Effector memory CD8-positive, alpha-beta T cell (primary cell): ENCODE data around the gene ERCC5.

Experiments
- ATAC-seq: fragments of 150-1000 bp; cut with Tn5 transposase; replicated peaks from 2 replicates; pipeline ENCODE4 v1.10.0; 2021; ENCODE audit warnings: mild to moderate bottlenecking, moderate library complexity
- DNase-seq, 3 experiments: peaks; one replicate each; pipeline ENCODE4 v3.0.0; 2021
- H3K27ac Mint-ChIP-seq, 2 donors: one replicate each; pipeline ENCODE4 v1.8.0; 2022; ENCODE audit warnings: mild to moderate bottlenecking in 2 of 2, mixed read lengths in 2 of 2, moderate library complexity in 2 of 2
- H3K27me3 Mint-ChIP-seq, 2 donors: one replicate each; pipeline ENCODE4 v1.8.0; 2022; ENCODE audit warnings: mixed read lengths in 2 of 2
- H3K36me3 Mint-ChIP-seq: one replicate; pipeline ENCODE4 v1.8.0; 2022; ENCODE audit warnings: mild to moderate bottlenecking, moderate library complexity, mixed read lengths; ENCODE audit not compliant: insufficient read depth
- H3K4me1 Mint-ChIP-seq, 2 donors: one replicate each; pipeline ENCODE4 v1.8.0; 2022; ENCODE audit warnings: low read depth in 2 of 2, mixed read lengths in 2 of 2
- H3K4me3 Mint-ChIP-seq, 2 donors: one replicate each; pipeline ENCODE4 v1.8.0; 2022; ENCODE audit warnings: mild to moderate bottlenecking in 2 of 2, mixed read lengths in 2 of 2, moderate library complexity in 2 of 2
- H3K9me3 Mint-ChIP-seq, 2 donors: one replicate each; pipeline ENCODE4 v1.8.0; 2022; ENCODE audit warnings: mixed read lengths in 2 of 2

ERCC5 gene

DNA sequence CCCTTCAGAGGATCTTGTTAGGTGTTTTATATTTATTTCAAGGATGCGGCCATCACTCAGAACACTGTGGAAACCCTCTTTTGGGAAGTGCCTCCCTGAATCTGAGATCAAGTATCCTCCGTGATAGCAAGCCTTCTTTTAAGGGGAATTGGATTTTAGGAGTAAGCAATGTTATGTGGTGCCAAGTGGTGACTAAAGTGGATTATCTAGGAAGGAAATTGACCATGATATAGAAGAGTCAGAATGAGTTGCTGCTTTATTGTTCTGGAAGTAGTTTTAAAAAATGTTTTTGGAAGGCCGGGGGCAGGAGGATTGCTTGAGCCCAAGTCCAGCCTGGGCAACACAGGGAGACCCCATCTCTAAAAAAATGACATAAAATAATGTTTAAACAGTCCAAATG, 6.7 kb downstream of the ERCC5 start:
- H3K9me3 Mint-ChIP-seq: no peaks in the 10 kb centered on the region
- no peaks in the 10 kb centered on the region for H3K27me3 Mint-ChIP-seq
- DNase-seq (no peak), ATAC-seq (no peak)
- peaks cover 32 to 52% of the 10 kb centered on the region in 2 donors for H3K4me1 Mint-ChIP-seq
- peak overlapping the region in 1 of 2 donors; percentile 20 for H3K27ac Mint-ChIP-seq
- H3K36me3 Mint-ChIP-seq: peaks cover 64% of the 10 kb centered on the region
- H3K4me3 Mint-ChIP-seq: no peak overlapping the region

DNA sequence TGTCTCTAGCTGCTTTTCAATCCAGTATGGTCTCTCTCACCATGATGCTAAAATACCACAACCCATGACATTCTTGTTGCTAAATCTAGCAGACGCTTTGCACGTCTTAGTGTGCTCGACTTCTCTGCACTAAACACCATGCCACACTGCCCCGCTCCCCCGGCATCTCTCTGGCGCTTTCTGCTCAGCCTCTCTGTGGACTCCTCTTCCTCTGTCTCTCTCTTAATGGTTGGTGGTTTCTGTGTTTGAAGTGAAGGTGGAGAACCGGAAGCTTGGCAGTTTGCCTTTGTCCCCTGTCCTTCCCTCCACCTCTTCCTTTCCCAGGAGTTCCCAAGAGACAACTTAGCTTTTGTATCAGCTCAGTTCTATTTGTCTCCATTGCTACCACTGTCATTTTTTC, 8.8 kb downstream of the ERCC5 start:
- Mint-ChIP-seq H3K4me3 (peak overlapping the region; percentile 26 to 57), H3K36me3 (peaks cover 80% of the 10 kb centered on the region), H3K27ac (peak overlapping the region; percentile 49 to 72), H3K27me3 (no peaks in the 10 kb centered on the region), H3K9me3 (no peaks in the 10 kb centered on the region), H3K4me1 (peaks cover 29 to 48% of the 10 kb centered on the region in 2 donors)
- peak; percentile 91 for ATAC-seq
- no peak for DNase-seq

DNA sequence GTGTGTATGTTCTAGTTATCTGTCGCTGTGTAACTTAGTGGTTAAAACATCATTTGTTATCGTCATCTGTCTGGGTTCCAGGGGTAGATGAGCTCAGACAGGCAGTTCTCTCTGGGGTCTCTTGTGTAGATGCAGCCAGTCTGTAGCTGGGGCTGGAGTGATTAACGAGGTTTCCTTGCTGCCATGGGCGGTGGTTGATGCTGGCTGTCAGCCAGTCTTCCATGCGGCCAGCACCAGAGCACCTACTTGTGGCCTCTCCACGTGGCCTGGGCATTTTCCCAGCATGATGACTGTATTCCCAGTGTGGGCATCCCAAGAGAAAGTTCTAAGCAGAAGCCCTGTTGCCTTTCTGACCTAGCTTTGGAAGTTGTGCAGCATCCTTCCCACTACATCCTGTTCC, 10.7 kb downstream of the ERCC5 start:
- H3K9me3 Mint-ChIP-seq: no peaks in the 10 kb centered on the region
- no peaks in the 10 kb centered on the region for H3K27me3 Mint-ChIP-seq
- H3K4me1 Mint-ChIP-seq: peaks cover 24 to 47% of the 10 kb centered on the region in 2 donors
- no peak overlapping the region for H3K4me3 Mint-ChIP-seq
- ATAC-seq: no peak
- peak overlapping the region in 1 of 2 donors; percentile 17 for H3K27ac Mint-ChIP-seq
- DNase-seq: no peak
- peaks cover 95% of the 10 kb centered on the region for H3K36me3 Mint-ChIP-seq

DNA sequence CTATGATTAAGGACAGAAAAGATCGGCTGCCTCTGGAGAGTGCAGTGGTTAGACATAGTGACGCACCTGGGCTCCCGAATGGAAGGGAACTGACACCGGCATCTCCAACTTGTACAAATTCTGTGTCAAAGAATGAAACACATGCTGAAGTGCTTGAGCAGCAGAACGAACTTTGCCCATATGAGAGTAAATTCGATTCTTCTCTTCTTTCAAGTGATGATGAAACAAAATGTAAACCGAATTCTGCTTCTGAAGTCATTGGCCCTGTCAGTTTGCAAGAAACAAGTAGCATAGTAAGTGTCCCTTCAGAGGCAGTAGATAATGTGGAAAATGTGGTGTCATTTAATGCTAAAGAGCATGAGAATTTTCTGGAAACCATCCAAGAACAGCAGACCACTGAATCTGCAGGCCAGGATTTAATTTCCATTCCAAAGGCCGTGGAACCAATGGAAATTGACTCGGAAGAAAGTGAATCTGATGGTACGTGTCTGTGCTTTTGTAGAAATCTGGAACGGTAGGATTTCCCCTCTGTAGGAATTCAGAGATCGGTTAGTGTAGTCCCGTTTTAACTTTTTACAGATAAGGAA, 16.9 kb downstream of the ERCC5 start:
- Mint-ChIP-seq H3K27me3 (no peaks in the 10 kb centered on the region), H3K4me3 (no peak overlapping the region), H3K36me3 (peaks cover 98% of the 10 kb centered on the region), H3K27ac (no peak overlapping the region), H3K9me3 (no peaks in the 10 kb centered on the region), H3K4me1 (peaks cover 24 to 55% of the 10 kb centered on the region in 2 donors)
- ATAC-seq (no peak), DNase-seq (no peak)

DNA sequence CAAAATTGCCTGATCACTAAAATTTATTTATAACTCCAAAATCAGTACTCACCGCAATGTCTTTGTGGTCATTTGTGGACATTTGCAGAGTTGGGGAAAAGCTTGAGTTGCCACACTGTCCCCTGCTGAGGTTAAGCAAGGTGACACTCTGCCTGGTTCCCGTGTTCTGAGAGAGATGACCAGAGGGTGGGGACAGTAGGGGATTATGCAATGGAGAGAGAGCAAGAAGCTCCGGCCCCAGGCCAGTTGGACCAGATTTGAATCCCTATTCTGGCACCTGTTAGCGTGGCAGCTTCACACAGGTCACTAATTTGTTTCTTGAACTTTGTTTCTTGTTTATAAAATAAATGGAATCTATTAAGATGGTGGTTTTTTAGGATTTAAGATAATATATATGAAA, 17.8 kb downstream of the ERCC5 start:
- Mint-ChIP-seq H3K4me1 (peaks cover 24 to 52% of the 10 kb centered on the region in 2 donors), H3K36me3 (peaks cover 90% of the 10 kb centered on the region), H3K27me3 (no peaks in the 10 kb centered on the region), H3K9me3 (no peaks in the 10 kb centered on the region), H3K27ac (peak overlapping the region in 1 of 2 donors; percentile 38), H3K4me3 (peak overlapping the region in 1 of 2 donors; percentile 51)
- no peak for ATAC-seq
- no peak for DNase-seq

DNA sequence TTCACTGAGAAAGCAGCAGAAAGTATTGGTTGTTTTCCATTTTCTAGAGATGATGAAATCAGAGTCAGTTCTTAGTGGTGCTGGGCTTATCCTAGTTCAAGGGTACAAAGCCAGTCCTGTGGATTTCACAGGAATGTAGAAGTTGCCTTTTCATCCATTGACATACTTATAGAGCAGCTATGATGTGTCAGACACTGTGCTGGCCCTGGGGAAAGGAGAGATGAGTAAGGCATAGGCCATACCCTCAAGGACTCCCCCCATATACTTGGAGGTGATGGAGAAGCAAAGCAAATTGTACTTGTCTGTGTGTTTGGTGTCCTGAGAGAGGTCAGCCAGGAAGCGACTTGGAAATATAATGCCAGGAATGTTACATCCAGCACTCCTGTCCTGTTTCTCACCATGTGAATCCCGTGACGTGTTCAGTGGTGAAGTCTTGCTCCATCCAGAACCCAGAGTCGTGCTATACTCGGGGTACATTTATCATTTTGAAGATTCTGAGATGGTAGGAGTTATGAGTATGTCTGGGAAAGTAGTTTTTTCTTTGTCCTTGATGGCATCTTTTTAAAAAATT, 22.6 kb downstream of the ERCC5 start:
- Mint-ChIP-seq H3K4me3 (no peak overlapping the region), H3K36me3 (peaks cover 71% of the 10 kb centered on the region), H3K27ac (peak overlapping the region; percentile 38 to 57), H3K4me1 (peaks cover 26 to 50% of the 10 kb centered on the region in 2 donors), H3K9me3 (no peaks in the 10 kb centered on the region), H3K27me3 (no peaks in the 10 kb centered on the region)
- no peak for ATAC-seq
- DNase-seq: no peak

DNA sequence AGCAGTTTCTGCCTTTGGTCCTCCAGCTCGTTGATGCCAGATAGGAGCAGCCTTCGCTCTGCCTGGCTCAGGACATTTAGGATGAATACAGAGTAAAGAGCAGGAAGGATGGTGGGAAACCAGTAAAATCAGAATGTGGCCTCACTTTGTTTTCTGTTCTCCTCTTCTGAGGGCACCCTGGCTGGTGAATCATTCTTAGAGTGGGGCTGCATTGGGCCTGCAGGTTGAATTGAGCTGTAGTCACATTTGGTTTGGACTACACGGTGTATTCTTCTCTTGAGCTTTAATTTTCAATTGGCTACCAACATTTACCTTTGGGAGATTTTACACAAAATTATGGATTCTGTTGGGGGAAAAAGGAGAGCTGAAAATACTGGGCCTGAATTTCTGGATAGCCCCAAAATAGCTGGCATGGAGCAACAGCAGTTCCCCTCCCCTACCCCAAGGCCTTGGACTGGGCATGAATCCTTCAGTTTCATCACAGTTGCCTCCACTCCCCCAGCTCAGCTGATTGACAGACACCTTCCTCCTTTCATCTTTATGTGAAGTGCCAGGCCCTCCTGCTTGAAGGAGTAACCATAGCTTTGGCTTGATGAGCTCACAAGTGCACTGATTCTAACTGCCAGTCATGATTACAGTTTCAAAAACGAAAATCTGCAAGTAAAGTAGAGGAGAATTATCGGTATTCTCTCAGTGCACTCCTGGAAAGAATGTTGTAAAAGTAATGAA, 24.3 kb downstream of the ERCC5 start:
- H3K9me3 Mint-ChIP-seq: no peaks in the 10 kb centered on the region
- peak; percentile 43 for ATAC-seq
- no peak for DNase-seq
- H3K27me3 Mint-ChIP-seq: no peaks in the 10 kb centered on the region
- H3K36me3 Mint-ChIP-seq: peaks cover 72% of the 10 kb centered on the region
- peak overlapping the region; percentile 67 to 72 for H3K27ac Mint-ChIP-seq
- peaks cover 19 to 39% of the 10 kb centered on the region in 2 donors for H3K4me1 Mint-ChIP-seq
- H3K4me3 Mint-ChIP-seq: peak overlapping the region in 1 of 2 donors; percentile 29

DNA sequence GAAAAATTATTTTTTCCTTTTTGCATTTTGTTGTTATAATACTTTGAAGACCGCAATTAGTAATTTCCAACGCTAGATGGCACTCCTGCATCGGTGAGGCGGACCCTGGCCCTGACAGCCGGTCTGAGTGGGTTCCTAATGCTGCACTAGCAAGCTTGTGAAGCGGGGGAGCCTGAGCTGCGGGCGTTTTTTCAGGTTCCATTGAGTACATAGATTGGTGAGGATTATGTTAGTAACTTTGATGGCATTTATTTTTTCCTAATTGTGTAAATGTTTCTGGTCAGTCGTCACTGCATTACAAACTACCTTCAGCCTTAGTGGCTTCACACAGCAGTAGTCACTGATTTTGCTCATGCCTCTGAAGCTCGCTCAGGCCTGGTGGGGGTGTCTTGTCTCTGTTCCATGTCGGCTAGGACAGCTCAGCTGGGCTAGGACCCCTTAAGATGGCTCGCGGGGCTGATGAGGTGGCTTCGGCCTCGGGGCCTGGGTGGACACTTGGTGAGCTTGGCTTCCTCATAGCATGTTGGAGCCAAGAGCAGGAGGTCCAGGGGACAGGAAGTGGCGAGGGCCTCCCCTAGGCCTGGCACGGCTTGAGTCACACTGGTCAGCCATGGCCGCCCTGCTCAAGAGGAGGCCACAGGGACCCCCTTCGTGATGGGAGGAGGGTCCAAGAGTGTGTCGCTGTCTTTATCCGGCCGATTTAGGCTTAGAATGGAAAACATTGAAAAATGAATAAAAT, 25.0 kb downstream of the ERCC5 start:
- H3K4me3 Mint-ChIP-seq: peak overlapping the region in 1 of 2 donors; percentile 29
- DNase-seq (peak; percentile 44 to 49 (median 46)), ATAC-seq (peak; percentile 89)
- peaks cover 72% of the 10 kb centered on the region for H3K36me3 Mint-ChIP-seq
- peaks cover 15 to 34% of the 10 kb centered on the region in 2 donors for H3K4me1 Mint-ChIP-seq
- H3K9me3 Mint-ChIP-seq: no peaks in the 10 kb centered on the region
- H3K27ac Mint-ChIP-seq: peak overlapping the region; percentile 67 to 72
- no peaks in the 10 kb centered on the region for H3K27me3 Mint-ChIP-seq

DNA sequence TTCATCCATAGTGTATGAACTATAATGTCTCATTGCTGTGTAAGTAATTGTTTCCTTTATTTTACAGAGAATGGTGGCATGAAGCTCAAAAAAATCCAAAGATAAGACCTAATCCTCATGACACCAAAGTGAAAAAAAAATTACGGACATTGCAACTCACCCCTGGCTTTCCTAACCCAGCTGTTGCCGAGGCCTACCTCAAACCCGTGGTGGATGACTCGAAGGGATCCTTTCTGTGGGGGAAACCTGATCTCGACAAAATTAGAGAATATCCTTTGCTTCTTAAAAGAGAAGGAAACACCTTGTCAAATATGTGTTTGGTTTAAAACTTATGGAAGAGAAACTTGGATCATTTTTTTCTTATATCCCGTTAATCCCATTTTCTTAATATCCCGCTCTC, 26.3 kb downstream of the ERCC5 start:
- peaks cover 72% of the 10 kb centered on the region for H3K36me3 Mint-ChIP-seq
- H3K4me1 Mint-ChIP-seq: peaks cover 15 to 31% of the 10 kb centered on the region in 2 donors
- ATAC-seq (no peak), DNase-seq (no peak)
- peak overlapping the region; percentile 68 to 77 for H3K27ac Mint-ChIP-seq
- H3K9me3 Mint-ChIP-seq: no peaks in the 10 kb centered on the region
- H3K27me3 Mint-ChIP-seq: no peaks in the 10 kb centered on the region
- no peak overlapping the region for H3K4me3 Mint-ChIP-seq

DNA sequence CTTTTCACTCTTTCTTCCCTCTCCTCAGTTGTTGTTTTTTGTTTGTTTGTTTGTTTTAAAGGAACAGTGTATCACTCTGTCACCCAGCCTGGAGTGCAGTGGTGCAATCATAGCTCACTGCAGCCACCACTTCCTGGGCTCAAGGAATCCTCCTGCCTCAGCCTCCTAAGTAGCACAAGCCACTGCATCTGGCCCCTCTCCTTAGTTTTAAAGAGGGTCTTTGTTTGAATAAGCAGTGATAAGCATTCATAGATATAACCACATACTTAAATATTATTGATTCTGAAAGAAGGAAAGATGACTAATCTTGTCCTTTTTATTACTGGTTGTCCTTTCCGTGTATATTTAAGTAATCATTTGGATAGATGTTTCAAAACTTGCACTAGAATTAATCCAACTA, 26.7 kb downstream of the ERCC5 start:
- Mint-ChIP-seq H3K36me3 (peaks cover 72% of the 10 kb centered on the region), H3K4me3 (no peak overlapping the region), H3K27ac (peak overlapping the region; percentile 68 to 77), H3K9me3 (no peaks in the 10 kb centered on the region), H3K4me1 (peaks cover 15 to 27% of the 10 kb centered on the region in 2 donors), H3K27me3 (no peaks in the 10 kb centered on the region)
- ATAC-seq (no peak), DNase-seq (no peak)

DNA sequence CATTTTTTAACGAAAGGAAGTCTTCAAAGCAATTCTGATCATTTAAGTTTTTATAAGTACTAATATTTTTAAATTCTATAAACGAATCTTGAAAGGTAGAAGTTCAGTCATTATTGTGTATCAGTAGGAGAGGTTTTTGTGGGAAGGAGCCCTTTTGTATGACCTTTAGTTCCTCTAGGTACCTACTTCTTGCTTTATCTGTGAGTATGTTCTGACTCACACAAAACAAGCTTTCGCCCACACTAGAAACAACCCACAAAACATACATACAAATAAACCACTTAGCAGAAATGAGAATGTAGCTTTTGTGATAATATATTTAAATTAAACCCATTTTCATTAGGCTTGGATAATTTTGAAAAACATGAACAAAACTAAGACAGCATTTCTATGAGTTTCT, 27.8 kb downstream of the ERCC5 start:
- Mint-ChIP-seq H3K4me1 (peaks cover 15 to 25% of the 10 kb centered on the region in 2 donors), H3K27me3 (no peaks in the 10 kb centered on the region), H3K4me3 (no peak overlapping the region), H3K9me3 (no peaks in the 10 kb centered on the region), H3K27ac (no peak overlapping the region), H3K36me3 (peaks cover 70% of the 10 kb centered on the region)
- ATAC-seq: no peak
- no peak for DNase-seq

DNA sequence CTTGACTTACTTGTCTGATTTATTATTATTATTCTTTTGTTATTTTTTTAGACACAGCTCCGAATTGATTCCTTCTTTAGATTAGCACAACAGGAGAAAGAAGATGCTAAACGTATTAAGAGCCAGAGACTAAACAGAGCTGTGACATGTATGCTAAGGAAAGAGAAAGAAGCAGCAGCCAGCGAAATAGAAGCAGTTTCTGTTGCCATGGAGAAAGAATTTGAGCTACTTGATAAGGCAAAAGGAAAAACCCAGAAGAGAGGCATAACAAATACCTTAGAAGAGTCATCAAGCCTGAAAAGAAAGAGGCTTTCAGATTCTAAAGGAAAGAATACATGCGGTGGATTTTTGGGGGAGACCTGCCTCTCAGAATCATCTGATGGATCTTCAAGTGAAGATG, 29.4 kb downstream of the ERCC5 start:
- Mint-ChIP-seq H3K9me3 (no peaks in the 10 kb centered on the region), H3K36me3 (peaks cover 67% of the 10 kb centered on the region), H3K4me1 (peaks cover 13 to 18% of the 10 kb centered on the region in 2 donors), H3K27me3 (no peaks in the 10 kb centered on the region), H3K27ac (peak overlapping the region in 1 of 2 donors; percentile 5), H3K4me3 (no peak overlapping the region)
- no peak for ATAC-seq
- DNase-seq: no peak

DNA sequence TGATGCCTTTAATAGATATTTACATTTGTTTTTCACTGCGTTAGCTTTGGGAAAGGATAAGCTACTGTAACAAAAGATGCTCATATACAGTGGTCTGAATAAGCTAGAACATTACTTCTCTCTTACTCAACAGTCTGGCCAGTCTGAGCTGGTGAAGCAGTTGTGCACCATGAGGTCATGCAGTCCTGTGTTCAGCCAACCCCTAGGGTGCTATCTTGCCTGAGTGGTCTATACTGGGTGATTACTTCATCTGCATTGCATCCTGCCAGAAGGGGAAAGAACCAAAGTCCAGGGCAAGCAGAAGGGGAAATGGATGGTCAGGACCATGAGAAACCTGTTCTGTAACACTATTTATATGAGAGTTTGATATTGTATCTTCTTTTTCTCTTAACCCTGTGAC, 31.5 kb downstream of the ERCC5 start:
- Mint-ChIP-seq H3K4me3 (no peak overlapping the region), H3K36me3 (peaks cover 51% of the 10 kb centered on the region), H3K27me3 (no peaks in the 10 kb centered on the region), H3K4me1 (peaks cover 4 to 6% of the 10 kb centered on the region in 2 donors), H3K27ac (peak overlapping the region; percentile 7 to 32), H3K9me3 (no peaks in the 10 kb centered on the region)
- DNase-seq (no peak), ATAC-seq (no peak)
